GM18519 (cell line): Measurements from ENCODE around the gene KPNA6.
A peak's percentile ranks its signal among the peaks of the same experiment; 100 is the strongest.
"Not testable (repeated sequence)": the region's sequence is repeated elsewhere in the genome, so short reads cannot be mapped to it uniquely, and the experiment has no call there.

Source experiments
- ATAC-seq: cut with Tn5 transposase; IDR thresholded peaks from one replicate; pipeline ENCODE4 v1.9.1; 2021; ENCODE audit warnings: mild to moderate bottlenecking, moderate library complexity; ENCODE audit not compliant: unreplicated experiment, low FRiP score

KPNA6 gene

GRCh38 chr1:32107742-32108661 is at the start of gene KPNA6:
Gene KPNA6, plus strand, starts transcription at chr1:32108056. Its CDS starts 75 bp downstream, at chr1:32108131.
- ATAC-seq: peak; percentile 63

GRCh38 chr1:32060914-32061313 is 46.9 kb upstream of the KPNA6 start:
- ATAC-seq: no peak

GRCh38 chr1:32062867-32063230 is 45.0 kb upstream of the KPNA6 start:
- ATAC-seq: no peak

- no peak for ATAC-seq
Observed at GRCh38 chr1:32063261-32063681, 44.6 kb upstream of the KPNA6 start.

- not testable (repeated sequence) for ATAC-seq
Observed at GRCh38 chr1:32065613-32066488, 42.0 kb upstream of the KPNA6 start.

GRCh38 chr1:32066489-32066873 is 41.4 kb upstream of the KPNA6 start:
- ATAC-seq: no peak

- ATAC-seq: no peak
Observed at GRCh38 chr1:32068957-32069588, 38.8 kb upstream of the KPNA6 start.

- no peak for ATAC-seq
Observed at GRCh38 chr1:32071758-32072621, 35.9 kb upstream of the KPNA6 start.

- ATAC-seq: peak; percentile 65
Observed at GRCh38 chr1:32072622-32073298, 35.1 kb upstream of the KPNA6 start, which contains the start of gene TMEM39B. Gene TMEM39B, plus strand, starts transcription at chr1:32072939. Its CDS starts 109 bp downstream, at chr1:32073048.

GRCh38 chr1:32073299-32074229 is 34.3 kb upstream of the KPNA6 start:
- ATAC-seq: peak; percentile 23

GRCh38 chr1:32074841-32075240 is 33.0 kb upstream of the KPNA6 start:
- ATAC-seq: no peak

- no peak for ATAC-seq
Observed at GRCh38 chr1:32077451-32077850, 30.4 kb upstream of the KPNA6 start.

GRCh38 chr1:32082022-32082421 is 25.8 kb upstream of the KPNA6 start:
- no peak for ATAC-seq

- ATAC-seq: not testable (repeated sequence)
Observed at GRCh38 chr1:32086381-32086780, 21.5 kb upstream of the KPNA6 start.

- no peak for ATAC-seq
Observed at GRCh38 chr1:32091176-32091575, 16.7 kb upstream of the KPNA6 start.

- ATAC-seq: no peak
Observed at GRCh38 chr1:32091591-32091990, 16.3 kb upstream of the KPNA6 start.

- ATAC-seq: no peak
Observed at GRCh38 chr1:32094746-32095521, 12.9 kb upstream of the KPNA6 start.
